GM19467 (cell line): ENCODE measurements around the gene TRIM25.
A peak's percentile ranks its signal among the peaks of the same experiment; 100 is the strongest.

ENCODE experiments used
- ATAC-seq: cut with Tn5 transposase; IDR thresholded peaks from one replicate; pipeline ENCODE4 v1.9.1; 2021; ENCODE audit warnings: mild to moderate bottlenecking, moderate library complexity; ENCODE audit not compliant: unreplicated experiment

TRIM25 gene

DNA sequence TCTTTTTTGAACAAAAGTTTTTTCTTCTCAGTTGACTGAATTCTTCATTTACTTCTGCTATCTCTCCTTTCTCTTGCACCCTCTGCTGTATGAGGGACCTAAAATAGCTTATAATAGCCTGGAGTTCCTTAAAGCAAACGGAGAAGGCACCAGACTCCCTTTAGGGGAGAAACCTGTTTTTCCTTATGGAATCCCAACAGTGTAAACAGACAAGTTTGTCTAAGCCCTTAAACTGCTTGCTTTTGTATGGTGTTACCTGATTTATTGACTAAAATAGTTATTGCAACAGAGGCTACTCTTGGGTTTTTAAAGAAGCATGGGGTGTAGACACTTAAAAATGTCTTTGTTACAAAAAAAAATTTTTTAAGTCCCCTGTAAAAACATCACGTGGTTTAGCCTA is 12.9 kb upstream of the TRIM25 start:
- no peak for ATAC-seq

GRCh38 chr17:56926270-56926669 is 12.4 kb upstream of the TRIM25 start:
- no peak for ATAC-seq

- ATAC-seq: no peak
Measured at GRCh38 chr17:56925088-56925487, 11.2 kb upstream of the TRIM25 start.

DNA sequence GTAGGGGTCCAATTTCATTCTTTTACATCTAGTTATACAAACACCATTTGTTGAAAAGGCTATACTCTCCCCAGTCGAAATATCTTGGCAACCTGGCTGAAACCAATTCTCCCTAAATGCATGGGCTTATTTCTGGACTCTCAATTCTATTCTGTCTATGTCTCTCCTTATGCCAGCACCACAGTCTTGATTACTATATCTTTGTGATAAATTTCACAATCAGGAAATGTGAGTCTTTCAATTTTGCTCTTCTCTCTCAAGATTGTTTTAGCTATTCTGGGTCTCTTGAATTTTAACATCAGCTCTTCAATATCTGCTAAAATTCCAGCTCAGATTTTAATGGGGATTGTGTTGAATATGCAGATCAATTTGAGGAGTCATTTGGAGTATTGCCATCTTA is 5.9 kb upstream of the TRIM25 start:
- no peak for ATAC-seq

DNA sequence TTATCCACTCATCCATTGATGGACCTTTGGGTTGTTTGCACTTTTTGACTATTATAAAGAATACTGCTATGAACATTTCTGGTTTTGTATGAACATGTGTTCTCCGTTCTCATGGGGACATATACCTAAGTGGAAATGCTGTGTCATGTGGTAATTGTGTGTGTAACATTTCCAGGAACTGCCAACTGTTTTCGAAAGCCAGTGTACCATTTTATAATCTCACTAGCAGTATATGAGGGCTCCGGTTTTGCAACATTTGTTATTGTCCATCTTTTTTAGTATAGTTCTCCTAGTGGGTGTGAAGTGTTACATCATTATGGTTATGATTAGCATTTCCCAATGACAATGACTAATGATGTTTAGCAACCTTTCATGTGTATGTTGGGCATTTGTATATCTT is 5.1 kb upstream of the TRIM25 start:
- ATAC-seq: no peak

- ATAC-seq: no peak
Measured at GRCh38 chr17:56917559-56918296, 3.9 kb upstream of the TRIM25 start.

- ATAC-seq: no peak
Measured at GRCh38 chr17:56914581-56915273, 878 bp upstream of the TRIM25 start.

DNA sequence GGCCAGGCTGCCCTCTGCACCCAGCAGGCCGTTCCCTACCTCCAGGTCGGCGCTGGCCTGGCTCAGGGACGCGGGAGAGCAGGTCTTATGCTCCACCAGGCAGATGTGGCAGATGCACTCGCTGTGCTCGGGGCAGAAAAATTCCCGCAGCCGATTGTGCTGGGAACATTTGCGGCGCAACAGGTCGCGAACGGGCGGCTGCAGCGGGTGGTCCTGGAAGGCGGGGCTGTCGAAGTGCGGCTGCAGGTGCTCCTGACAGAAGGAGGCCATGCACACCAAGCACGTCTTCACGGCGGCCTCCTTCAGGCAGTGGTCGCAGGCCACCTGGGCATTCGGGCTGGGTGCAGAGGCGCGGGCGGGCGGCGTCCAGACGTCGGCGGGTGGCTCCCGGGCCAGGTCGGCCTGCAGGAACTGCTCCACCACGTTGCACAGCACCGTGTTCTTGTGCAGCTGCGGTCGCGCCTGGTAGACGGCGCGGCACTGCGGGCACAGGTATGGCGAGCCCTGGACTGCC is 439 bp downstream of the TRIM25 start:
- peak; percentile 36 for ATAC-seq

- no peak for ATAC-seq
Measured at GRCh38 chr17:56913000-56913311, 893 bp downstream of the TRIM25 start.

GRCh38 chr17:56912105-56912999 is 1.5 kb downstream of the TRIM25 start:
- no peak for ATAC-seq

DNA sequence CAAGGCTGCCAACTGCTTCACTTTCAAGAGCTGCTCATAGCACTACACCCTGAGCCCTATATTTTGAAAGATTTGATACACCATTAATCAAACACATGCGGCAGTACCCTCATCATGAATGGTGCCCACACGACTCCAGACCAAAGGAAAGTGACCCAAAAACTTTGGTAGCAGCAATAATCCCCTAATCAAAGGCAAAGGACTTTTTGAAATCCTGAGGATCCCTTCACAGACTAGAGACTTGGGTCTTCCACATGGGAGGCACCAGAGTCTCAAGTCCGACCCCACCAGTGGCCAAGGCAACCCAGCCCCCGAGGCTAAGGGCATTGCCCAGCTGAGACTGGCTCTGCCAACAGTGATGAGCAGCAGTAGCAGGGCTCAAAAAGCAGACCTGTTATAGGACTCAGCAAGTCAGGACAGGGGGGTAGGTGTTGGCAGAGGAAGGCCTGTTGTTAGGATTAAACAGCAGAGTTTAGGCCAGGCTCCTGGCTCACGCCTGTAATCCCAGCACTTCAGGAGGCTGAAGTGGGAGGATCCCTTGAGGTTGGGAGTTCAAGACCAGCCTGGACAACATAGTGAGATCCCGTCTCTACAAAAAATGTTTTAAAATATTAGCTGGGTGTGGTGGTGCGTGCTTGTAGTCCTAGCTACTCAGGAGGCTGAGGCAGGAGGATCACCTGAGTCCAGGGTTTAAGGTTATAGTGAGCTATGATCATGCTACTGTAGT is 3.2 kb downstream of the TRIM25 start:
- ATAC-seq: no peak

GRCh38 chr17:56909742-56910508 is 3.9 kb downstream of the TRIM25 start:
- no peak for ATAC-seq

GRCh38 chr17:56908001-56908542 is 5.8 kb downstream of the TRIM25 start:
- peak; percentile 88 for ATAC-seq

- no peak for ATAC-seq
Measured at GRCh38 chr17:56903560-56903959, 10.3 kb downstream of the TRIM25 start.

- no peak for ATAC-seq
Measured at GRCh38 chr17:56902348-56902747, 11.5 kb downstream of the TRIM25 start.

- no peak for ATAC-seq
Measured at GRCh38 chr17:56899403-56899802, 14.4 kb downstream of the TRIM25 start.

- ATAC-seq: no peak
Measured at GRCh38 chr17:56898874-56899273, 15.0 kb downstream of the TRIM25 start.

GRCh38 chr17:56897646-56898424 is 16.0 kb downstream of the TRIM25 start:
- ATAC-seq: no peak

DNA sequence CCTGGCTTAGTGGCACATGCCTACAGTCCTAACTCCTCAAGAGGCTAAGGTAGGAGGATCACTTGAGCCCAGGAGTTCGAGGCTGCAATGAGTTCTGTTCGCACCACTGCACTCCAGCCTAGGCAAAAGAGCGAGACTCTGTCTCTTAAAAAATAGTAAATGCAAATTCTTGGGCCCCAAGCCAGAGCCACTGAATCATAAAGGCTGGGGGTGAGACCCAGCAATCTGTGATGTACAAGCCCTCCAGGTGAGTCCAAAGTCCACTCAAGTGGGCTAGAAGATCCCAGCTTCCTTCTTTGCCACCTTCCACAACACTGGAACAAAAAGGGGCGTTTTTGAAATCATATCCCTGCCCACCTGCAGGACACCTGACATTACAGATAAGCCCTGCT is 16.9 kb downstream of the TRIM25 start:
- no peak for ATAC-seq
